GM21528 (cell line): Measurements from ENCODE around the gene SGF29.
"Not testable (repeated sequence)": the region's sequence is repeated elsewhere in the genome, so short reads cannot be mapped to it uniquely, and the experiment has no call there.

ENCODE experiments used
- ATAC-seq: cut with Tn5 transposase; IDR thresholded peaks from one replicate; pipeline ENCODE4 v1.9.1; 2021; ENCODE audit warnings: mild to moderate bottlenecking, moderate library complexity; ENCODE audit not compliant: unreplicated experiment, low FRiP score

The SGF29 gene

GRCh38 chr16:28562199-28562598, 8.5 kb downstream of the SGF29 start:
- no peak for ATAC-seq

GRCh38 chr16:28563218-28563617, 9.5 kb downstream of the SGF29 start:
- ATAC-seq: no peak

GRCh38 chr16:28566233-28566925, 12.7 kb downstream of the SGF29 start:
- ATAC-seq: not testable (repeated sequence)

GRCh38 chr16:28567292-28567691, 13.6 kb downstream of the SGF29 start:
- ATAC-seq: no peak

- ATAC-seq: no peak
These were observed 15.3 kb downstream of the SGF29 start for GRCh38 chr16:28569021-28569420.

- ATAC-seq: no peak
These were observed 16.4 kb downstream of the SGF29 start for GRCh38 chr16:28569968-28570752.

- ATAC-seq: no peak
These were observed 19.2 kb downstream of the SGF29 start for GRCh38 chr16:28572696-28573510.

GRCh38 chr16:28573738-28574718, 20.3 kb downstream of the SGF29 start:
- ATAC-seq: no peak

GRCh38 chr16:28574925-28575324, 21.2 kb downstream of the SGF29 start:
- no peak for ATAC-seq

- no peak for ATAC-seq
These were observed 21.9 kb downstream of the SGF29 start for GRCh38 chr16:28575446-28576109.

GRCh38 chr16:28580726-28581315, 27.1 kb downstream of the SGF29 start:
- ATAC-seq: no peak

- no peak for ATAC-seq
These were observed 32.0 kb downstream of the SGF29 start for GRCh38 chr16:28585674-28586073.

- ATAC-seq: no peak
These were observed 32.7 kb downstream of the SGF29 start for GRCh38 chr16:28586466-28586865.

GRCh38 chr16:28587386-28587785, 33.7 kb downstream of the SGF29 start:
- no peak for ATAC-seq

GRCh38 chr16:28589069-28589468, 35.3 kb downstream of the SGF29 start:
- ATAC-seq: no peak

- ATAC-seq: no peak
These were observed 36.2 kb downstream of the SGF29 start for GRCh38 chr16:28589930-28590329.

- ATAC-seq: no peak
These were observed 36.9 kb downstream of the SGF29 start for GRCh38 chr16:28590384-28591340.

GRCh38 chr16:28591355-28591754, 37.6 kb downstream of the SGF29 start:
- no peak for ATAC-seq
